ENCODE results near the gene LYZL2. TPM values are rescaled to one million over a fixed set of nuclear protein-coding genes. Genes with fewer than 3 reads are reported as not detected.
A peak's percentile ranks its signal among the peaks of the same experiment; 100 is the strongest.

Gene LYZL2
- total RNA-seq, 1 experiment from 2014 or later: not detected

DNA sequence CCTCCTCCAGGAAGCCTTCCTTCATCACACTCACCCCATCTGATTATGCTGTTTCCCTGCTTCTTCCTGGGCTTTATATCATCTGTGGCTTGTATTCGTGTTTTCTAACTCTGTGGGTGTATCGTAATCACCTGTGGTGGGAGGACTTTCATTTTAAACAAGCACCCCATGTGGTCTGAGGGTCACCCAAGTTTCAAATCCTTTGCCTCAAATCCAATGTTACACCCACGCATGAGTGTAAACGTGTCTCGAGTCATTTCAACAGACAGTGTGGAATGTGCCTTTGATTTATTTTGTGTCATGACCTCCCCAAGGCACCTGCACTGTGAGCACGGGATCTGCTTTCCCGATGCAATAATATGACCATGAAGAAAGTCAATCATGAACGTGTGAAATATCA is 17.5 kb upstream of the LYZL2 start (continued):
- TF ChIP-seq POLR2AphosphoS5 (IDR thresholded peaks at IDR 0.05; ENCODE audit: low read depth, low read length): no peak

GRCh38 chr10:30645340-30645827 is 15.8 kb upstream of the LYZL2 start:
- ChIA-PET CTCF (no interaction called here), POLR2A (no interaction called here), RAD21 (ENCODE audit: low non-redundant PET in 1 of 2, low total read pairs in 2 of 2, uncharacterized antibody in 2 of 2, unreplicated experiment in 2 of 2) (no interaction called here)
- Histone ChIP-seq H3K9me2 (ENCODE audit: insufficient read depth) (no peaks in the 10 kb centered on the region), H3K27ac (ENCODE audit: low read depth, low read length) (no peak overlapping the region), H3K4me3 (replicated peaks in 1 of 2; ENCODE audit: low read depth in 1 of 2, low read length in 2 of 2) (peak overlapping the region; percentile 15; a peak in 2 of 4 replicates), H3K36me3 (ENCODE audit: control insufficient read depth in 1 of 2, insufficient read depth in 2 of 2, low read length in 2 of 2) (no peaks in the 10 kb centered on the region), H4K20me1 (ENCODE audit: insufficient read depth) (no peaks in the 10 kb centered on the region), H3K27me3 (ENCODE audit: insufficient read depth, low read length) (no peaks in the 10 kb centered on the region), H2AFZ (ENCODE audit: low read depth, low read length, poor library complexity, severe bottlenecking) (no peak overlapping the region), H3K4me2 (ENCODE audit: low read length) (peak overlapping the region; percentile 43), H3K9ac (ENCODE audit: low read length) (no peak overlapping the region), H3K4me1 (ENCODE audit: control insufficient read depth in 1 of 2, insufficient read depth in 2 of 2, low read length in 2 of 2) (peaks cover 0 to 4% of the 10 kb centered on the region in 2 experiments; a peak in 1 of 4 replicates), H3K79me2 (ENCODE audit: insufficient read depth, low read length) (no peaks in the 10 kb centered on the region), H3K9me3 (ENCODE audit: control insufficient read depth in 1 of 2, insufficient read depth in 1 of 2, low read depth in 1 of 2, low read length in 2 of 2) (no peaks in the 10 kb centered on the region)
- no TSS peak for BruUV-seq (replicated peaks)
- DNase-seq (ENCODE audit: low read depth, low spot score) (peak; percentile 12), ATAC-seq (peak; percentile 85)
- intact Hi-C loops (cut with micrococcal nuclease): no loop called here
- no peak for TF ChIP-seq FOSL1 (IDR thresholded peaks at IDR 0.05; ENCODE audit: low read depth)
- no peak for TF ChIP-seq SP1 (IDR thresholded peaks at IDR 0.05; ENCODE audit: low read depth)
- TF ChIP-seq SRF (IDR thresholded peaks at IDR 0.05; ENCODE audit: low read depth): no peak
- TF ChIP-seq TCF7L2 (IDR thresholded peaks at IDR 0.05; ENCODE audit: borderline replicate concordance, extremely low read depth, insufficient read depth, insufficient read length): no peak
- TF ChIP-seq, protein P1, sequence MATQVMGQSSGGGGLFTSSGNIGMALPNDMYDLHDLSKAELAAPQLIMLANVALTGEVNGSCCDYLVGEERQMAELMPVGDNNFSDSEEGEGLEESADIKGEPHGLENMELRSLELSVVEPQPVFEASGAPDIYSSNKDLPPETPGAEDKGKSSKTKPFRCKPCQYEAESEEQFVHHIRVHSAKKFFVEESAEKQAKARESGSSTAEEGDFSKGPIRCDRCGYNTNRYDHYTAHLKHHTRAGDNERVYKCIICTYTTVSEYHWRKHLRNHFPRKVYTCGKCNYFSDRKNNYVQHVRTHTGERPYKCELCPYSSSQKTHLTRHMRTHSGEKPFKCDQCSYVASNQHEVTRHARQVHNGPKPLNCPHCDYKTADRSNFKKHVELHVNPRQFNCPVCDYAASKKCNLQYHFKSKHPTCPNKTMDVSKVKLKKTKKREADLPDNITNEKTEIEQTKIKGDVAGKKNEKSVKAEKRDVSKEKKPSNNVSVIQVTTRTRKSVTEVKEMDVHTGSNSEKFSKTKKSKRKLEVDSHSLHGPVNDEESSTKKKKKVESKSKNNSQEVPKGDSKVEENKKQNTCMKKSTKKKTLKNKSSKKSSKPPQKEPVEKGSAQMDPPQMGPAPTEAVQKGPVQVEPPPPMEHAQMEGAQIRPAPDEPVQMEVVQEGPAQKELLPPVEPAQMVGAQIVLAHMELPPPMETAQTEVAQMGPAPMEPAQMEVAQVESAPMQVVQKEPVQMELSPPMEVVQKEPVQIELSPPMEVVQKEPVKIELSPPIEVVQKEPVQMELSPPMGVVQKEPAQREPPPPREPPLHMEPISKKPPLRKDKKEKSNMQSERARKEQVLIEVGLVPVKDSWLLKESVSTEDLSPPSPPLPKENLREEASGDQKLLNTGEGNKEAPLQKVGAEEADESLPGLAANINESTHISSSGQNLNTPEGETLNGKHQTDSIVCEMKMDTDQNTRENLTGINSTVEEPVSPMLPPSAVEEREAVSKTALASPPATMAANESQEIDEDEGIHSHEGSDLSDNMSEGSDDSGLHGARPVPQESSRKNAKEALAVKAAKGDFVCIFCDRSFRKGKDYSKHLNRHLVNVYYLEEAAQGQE (IDR thresholded peaks at IDR 0.05; ENCODE audit: low read depth): no peak
- TF ChIP-seq ZFX (IDR thresholded peaks at IDR 0.05): no peak
- TF ChIP-seq CBX3 (IDR thresholded peaks at IDR 0.05; ENCODE audit: low read depth): no peak
- TF ChIP-seq, protein P2, sequence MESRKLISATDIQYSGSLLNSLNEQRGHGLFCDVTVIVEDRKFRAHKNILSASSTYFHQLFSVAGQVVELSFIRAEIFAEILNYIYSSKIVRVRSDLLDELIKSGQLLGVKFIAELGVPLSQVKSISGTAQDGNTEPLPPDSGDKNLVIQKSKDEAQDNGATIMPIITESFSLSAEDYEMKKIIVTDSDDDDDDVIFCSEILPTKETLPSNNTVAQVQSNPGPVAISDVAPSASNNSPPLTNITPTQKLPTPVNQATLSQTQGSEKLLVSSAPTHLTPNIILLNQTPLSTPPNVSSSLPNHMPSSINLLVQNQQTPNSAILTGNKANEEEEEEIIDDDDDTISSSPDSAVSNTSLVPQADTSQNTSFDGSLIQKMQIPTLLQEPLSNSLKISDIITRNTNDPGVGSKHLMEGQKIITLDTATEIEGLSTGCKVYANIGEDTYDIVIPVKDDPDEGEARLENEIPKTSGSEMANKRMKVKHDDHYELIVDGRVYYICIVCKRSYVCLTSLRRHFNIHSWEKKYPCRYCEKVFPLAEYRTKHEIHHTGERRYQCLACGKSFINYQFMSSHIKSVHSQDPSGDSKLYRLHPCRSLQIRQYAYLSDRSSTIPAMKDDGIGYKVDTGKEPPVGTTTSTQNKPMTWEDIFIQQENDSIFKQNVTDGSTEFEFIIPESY (IDR thresholded peaks at IDR 0.05; ENCODE audit: extremely low read depth, insufficient replicate concordance, low read length): no peak
- no peak for TF ChIP-seq RAD21 (IDR thresholded peaks at IDR 0.05; ENCODE audit: low read depth)
- no peak for TF ChIP-seq CEBPB (IDR thresholded peaks at IDR 0.05; ENCODE audit: low read depth)
- no peak for TF ChIP-seq YY1 (IDR thresholded peaks at IDR 0.05; ENCODE audit: extremely low read depth, insufficient replicate concordance, low read depth, low read length)
- no peak for TF ChIP-seq EZH2phosphoT487 (IDR thresholded peaks at IDR 0.05; ENCODE audit: borderline replicate concordance)
- TF ChIP-seq, protein P3, sequence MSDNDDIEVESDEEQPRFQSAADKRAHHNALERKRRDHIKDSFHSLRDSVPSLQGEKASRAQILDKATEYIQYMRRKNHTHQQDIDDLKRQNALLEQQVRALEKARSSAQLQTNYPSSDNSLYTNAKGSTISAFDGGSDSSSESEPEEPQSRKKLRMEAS (IDR thresholded peaks at IDR 0.05): no peak
- no peak for TF ChIP-seq EZH2 (IDR thresholded peaks at IDR 0.05)
- TF ChIP-seq EGR1 (IDR thresholded peaks at IDR 0.05; ENCODE audit: low read depth): no peak
- no peak for TF ChIP-seq ZNF274 (IDR thresholded peaks at IDR 0.05; ENCODE audit: low read depth, low read length)
- TF ChIP-seq ATF3 (IDR thresholded peaks at IDR 0.05): no peak
